DND-41 (cell line): ENCODE measurements around the gene ALKBH8.

Source experiments
- ATAC-seq: fragments of 200-7000 bp; cut with Tn5 transposase; 3 replicates; pipeline ENCODE4 v1.9.1; 2021; ENCODE audit warnings: low read depth; ENCODE audit not compliant: insufficient read depth
- DNase-seq: peaks from one replicate; pipeline ENCODE4 v3.0.0-alpha.2; 2020
- H2AFZ ChIP-seq: 2 replicates; pipeline ENCODE4 v1.6.0; 2012; ENCODE audit warnings: low read depth, low read length
- H3K27ac ChIP-seq: 2 replicates; pipeline ENCODE4 v1.5.1; 2012; ENCODE audit warnings: low read length, inconsistent platforms
- H3K27me3 ChIP-seq: fragments of 200-600 bp; sonication (generic); 2 replicates; pipeline ENCODE4 v1.6.0; 2012; ENCODE audit warnings: low read length, mild to moderate bottlenecking, inconsistent platforms; ENCODE audit not compliant: insufficient read depth, poor library complexity
- H3K36me3 ChIP-seq: 2 replicates; pipeline ENCODE4 v1.5.1; 2012; ENCODE audit warnings: low read length, inconsistent platforms; ENCODE audit not compliant: insufficient read depth
- H3K4me1 ChIP-seq: 2 replicates; pipeline ENCODE4 v1.5.1; 2012; ENCODE audit warnings: mild to moderate bottlenecking, low read length; ENCODE audit not compliant: insufficient read depth
- H3K4me2 ChIP-seq: 2 replicates; pipeline ENCODE4 v1.6.0; 2012; ENCODE audit warnings: mild to moderate bottlenecking, moderate library complexity, low read length, inconsistent platforms; ENCODE audit not compliant: insufficient read depth
- H3K4me3 ChIP-seq, 2 experiments: fragments of 200-600 bp in 1 of 2; shearing (Covaris generic) in 1 of 2; 2 replicates each; pipeline ENCODE4 v1.5.1; 2012 to 2016; ENCODE audit warnings: inconsistent platforms in 2 of 2, low read length in 2 of 2, mild to moderate bottlenecking in 2 of 2, low read depth in 1 of 2, moderate library complexity in 1 of 2
- H3K79me2 ChIP-seq: 2 replicates; pipeline ENCODE4 v1.6.0; 2012; ENCODE audit warnings: low read length, inconsistent platforms; ENCODE audit not compliant: insufficient read depth
- H3K9ac ChIP-seq: 2 replicates; pipeline ENCODE4 v1.6.0; 2012; ENCODE audit warnings: low read depth, mild to moderate bottlenecking, inconsistent platforms, low read length, moderate library complexity
- H3K9me3 ChIP-seq: 2 replicates; pipeline ENCODE4 v1.5.1; 2012; ENCODE audit warnings: low read length, moderate library complexity, mild to moderate bottlenecking, inconsistent platforms; ENCODE audit not compliant: insufficient read depth, severe bottlenecking
- H4K20me1 ChIP-seq: 2 replicates; pipeline ENCODE4 v1.6.0; 2012; ENCODE audit warnings: low read length; ENCODE audit not compliant: insufficient read depth
- EZH2 ChIP-seq: IDR thresholded peaks from 3 replicates; pipeline ENCODE4 v1.6.1; 2012; ENCODE audit warnings: borderline replicate concordance, low read depth, mild to moderate bottlenecking, moderate library complexity, low read length, inconsistent platforms; ENCODE audit not compliant: severe bottlenecking
- TF ChIP-seq, protein P1 (sequence below): IDR thresholded peaks from 2 replicates; pipeline ENCODE4 v1.5.1; 2012; ENCODE audit warnings: borderline replicate concordance, low read length, moderate library complexity, mild to moderate bottlenecking; ENCODE audit not compliant: poor library complexity, severe bottlenecking; ENCODE audit errors: extremely low read depth

The ALKBH8 gene

DNA sequence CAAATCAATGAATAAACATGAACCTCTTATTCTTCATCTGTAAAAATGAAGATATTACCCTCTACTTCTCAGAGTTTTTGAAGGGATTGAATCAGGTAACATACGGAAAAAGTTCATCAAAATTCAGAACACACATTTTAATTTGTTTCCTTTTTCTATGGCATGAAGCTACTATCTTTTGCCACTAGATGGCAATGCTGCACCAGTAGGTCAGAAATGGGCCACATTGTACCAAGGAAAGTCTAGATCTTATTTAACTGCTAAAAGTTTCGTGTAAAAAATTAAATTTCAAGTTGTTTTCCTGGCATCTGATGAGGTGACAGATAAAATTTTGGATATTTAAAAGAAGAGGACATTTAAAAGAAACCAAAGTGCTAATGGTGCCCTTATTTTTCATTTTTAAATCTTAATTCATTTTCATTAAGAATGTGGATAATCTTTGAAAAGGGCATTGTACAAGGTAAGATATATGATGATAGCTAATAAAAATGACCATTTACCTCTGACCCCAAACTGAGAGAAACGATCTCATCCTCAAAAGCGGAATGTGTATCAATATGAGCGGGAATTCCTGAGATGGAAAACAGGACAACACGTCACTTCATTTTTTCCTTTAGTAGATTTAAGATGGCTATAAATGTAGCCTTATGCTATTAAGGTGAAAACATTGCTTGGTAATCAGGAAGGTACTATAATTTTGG is 16.1 kb downstream of the ALKBH8 start:
- Histone ChIP-seq H3K27ac (no peak overlapping the region), H3K4me2 (no peak overlapping the region), H3K9me3 (no peaks in the 10 kb centered on the region), H2AFZ (no peak overlapping the region), H3K9ac (no peak overlapping the region), H4K20me1 (no peaks in the 10 kb centered on the region), H3K4me1 (no peaks in the 10 kb centered on the region), H3K36me3 (peaks cover 56% of the 10 kb centered on the region; the same call in 1 of the 2 replicates), H3K4me3 (no peak overlapping the region), H3K79me2 (no peaks in the 10 kb centered on the region), H3K27me3 (no peaks in the 10 kb centered on the region)
- ATAC-seq (peak; percentile 71; the same call in 2 of the 3 replicates), DNase-seq (peak; percentile 30)
- TF ChIP-seq, protein P1, sequence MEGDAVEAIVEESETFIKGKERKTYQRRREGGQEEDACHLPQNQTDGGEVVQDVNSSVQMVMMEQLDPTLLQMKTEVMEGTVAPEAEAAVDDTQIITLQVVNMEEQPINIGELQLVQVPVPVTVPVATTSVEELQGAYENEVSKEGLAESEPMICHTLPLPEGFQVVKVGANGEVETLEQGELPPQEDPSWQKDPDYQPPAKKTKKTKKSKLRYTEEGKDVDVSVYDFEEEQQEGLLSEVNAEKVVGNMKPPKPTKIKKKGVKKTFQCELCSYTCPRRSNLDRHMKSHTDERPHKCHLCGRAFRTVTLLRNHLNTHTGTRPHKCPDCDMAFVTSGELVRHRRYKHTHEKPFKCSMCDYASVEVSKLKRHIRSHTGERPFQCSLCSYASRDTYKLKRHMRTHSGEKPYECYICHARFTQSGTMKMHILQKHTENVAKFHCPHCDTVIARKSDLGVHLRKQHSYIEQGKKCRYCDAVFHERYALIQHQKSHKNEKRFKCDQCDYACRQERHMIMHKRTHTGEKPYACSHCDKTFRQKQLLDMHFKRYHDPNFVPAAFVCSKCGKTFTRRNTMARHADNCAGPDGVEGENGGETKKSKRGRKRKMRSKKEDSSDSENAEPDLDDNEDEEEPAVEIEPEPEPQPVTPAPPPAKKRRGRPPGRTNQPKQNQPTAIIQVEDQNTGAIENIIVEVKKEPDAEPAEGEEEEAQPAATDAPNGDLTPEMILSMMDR = peak; percentile 85
- no peak for TF ChIP-seq EZH2

DNA sequence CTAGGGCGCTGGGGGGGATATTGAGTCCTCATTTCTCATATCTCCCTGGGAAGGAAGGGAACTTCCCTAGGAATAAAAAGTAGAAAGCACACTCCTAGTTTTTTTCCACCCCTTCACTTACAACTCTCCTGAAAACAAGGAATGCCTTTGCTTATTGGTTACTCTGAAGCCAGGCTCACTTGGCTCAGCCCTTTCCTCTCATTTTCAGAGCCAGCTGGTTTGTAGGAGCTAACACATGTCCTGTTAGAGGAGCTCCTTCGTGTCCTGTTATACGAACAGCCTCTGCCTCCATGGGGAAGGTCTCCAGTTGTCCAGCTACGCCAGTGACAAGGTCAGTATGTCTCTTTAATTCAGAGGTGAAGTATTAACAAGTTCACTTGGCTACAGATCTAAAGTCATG is 17.6 kb downstream of the ALKBH8 start:
- no peak overlapping the region for H3K9ac ChIP-seq
- TF ChIP-seq, protein P1 = peak; percentile 6
- TF ChIP-seq EZH2 = no peak
- H3K27ac ChIP-seq = no peak overlapping the region
- no peaks in the 10 kb centered on the region for H3K4me1 ChIP-seq
- no peak overlapping the region for H3K4me3 ChIP-seq
- no peaks in the 10 kb centered on the region for H3K79me2 ChIP-seq
- no peaks in the 10 kb centered on the region for H3K9me3 ChIP-seq
- ATAC-seq (no peak), DNase-seq (no peak)
- no peaks in the 10 kb centered on the region for H4K20me1 ChIP-seq
- no peak overlapping the region for H3K4me2 ChIP-seq
- no peak overlapping the region for H2AFZ ChIP-seq
- no peaks in the 10 kb centered on the region for H3K27me3 ChIP-seq
- H3K36me3 ChIP-seq = peaks cover 45% of the 10 kb centered on the region; the same call in 1 of the 2 replicates

DNA sequence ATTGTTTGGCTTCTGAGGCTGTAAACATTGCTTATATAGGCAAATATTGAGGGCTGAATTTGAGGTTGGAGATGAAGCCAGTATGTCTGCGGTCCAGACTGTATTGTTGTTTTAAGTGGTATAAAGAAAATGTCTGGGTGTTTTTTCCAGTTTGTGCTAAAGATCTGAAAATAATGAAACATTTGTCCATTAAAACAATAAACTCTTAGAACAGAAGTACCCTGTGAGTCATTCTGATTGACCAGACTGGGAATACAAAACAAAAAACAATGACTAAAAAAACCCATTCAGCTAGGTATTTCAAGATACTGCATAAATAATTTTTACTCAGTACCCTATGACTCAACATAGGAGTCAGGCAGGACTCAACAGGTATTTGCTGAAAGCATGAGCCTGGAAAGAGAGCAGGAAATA is 20.4 kb downstream of the ALKBH8 start:
- no peak overlapping the region for H3K4me2 ChIP-seq
- TF ChIP-seq, protein P1 = no peak
- TF ChIP-seq EZH2 = no peak
- H3K36me3 ChIP-seq = peaks cover 25% of the 10 kb centered on the region; the same call in 1 of the 2 replicates
- H3K79me2 ChIP-seq = no peaks in the 10 kb centered on the region
- H2AFZ ChIP-seq = no peak overlapping the region
- no peaks in the 10 kb centered on the region for H3K27me3 ChIP-seq
- no peaks in the 10 kb centered on the region for H3K4me1 ChIP-seq
- H4K20me1 ChIP-seq = no peaks in the 10 kb centered on the region
- H3K9ac ChIP-seq = no peak overlapping the region
- H3K27ac ChIP-seq = no peak overlapping the region
- no peak overlapping the region for H3K4me3 ChIP-seq
- no peak for ATAC-seq
- DNase-seq = no peak
- no peaks in the 10 kb centered on the region for H3K9me3 ChIP-seq
